Stimulated activated CD8-positive, alpha-beta memory T cell treated with anti-CD3 and anti-CD28 coated beads, Interleukin-7, amount 100 ng/mL, for 4 hours (primary cell): ENCODE data around the gene SLAMF8.

Experiments used
- DNase-seq, 2 donors: peaks; one replicate each; pipeline ENCODE4 v3.0.0-alpha.2; 2020; ENCODE audit warnings: low read depth in 2 of 2

Gene SLAMF8

GRCh38 chr1:159826441-159827101, at the start of gene SLAMF8:
Gene SLAMF8, plus strand, starts transcription at chr1:159826873. Its CDS starts 26 bp downstream, at chr1:159826899.
- peak; percentile 61 for DNase-seq

GRCh38 chr1:159778266-159778665, 48.4 kb upstream of the SLAMF8 start:
- no peak for DNase-seq

GRCh38 chr1:159779403-159779851, 47.2 kb upstream of the SLAMF8 start:
- DNase-seq = no peak

- DNase-seq = peak; percentile 91 to 95
These were observed 45.8 kb upstream of the SLAMF8 start, which contains the start of gene DUSP23 for GRCh38 chr1:159780583-159781582. Gene DUSP23, plus strand, starts transcription at chr1:159780962. Its CDS starts 139 bp downstream, at chr1:159781101.

GRCh38 chr1:159781992-159782391, 44.7 kb upstream of the SLAMF8 start:
- no peak for DNase-seq

DNA sequence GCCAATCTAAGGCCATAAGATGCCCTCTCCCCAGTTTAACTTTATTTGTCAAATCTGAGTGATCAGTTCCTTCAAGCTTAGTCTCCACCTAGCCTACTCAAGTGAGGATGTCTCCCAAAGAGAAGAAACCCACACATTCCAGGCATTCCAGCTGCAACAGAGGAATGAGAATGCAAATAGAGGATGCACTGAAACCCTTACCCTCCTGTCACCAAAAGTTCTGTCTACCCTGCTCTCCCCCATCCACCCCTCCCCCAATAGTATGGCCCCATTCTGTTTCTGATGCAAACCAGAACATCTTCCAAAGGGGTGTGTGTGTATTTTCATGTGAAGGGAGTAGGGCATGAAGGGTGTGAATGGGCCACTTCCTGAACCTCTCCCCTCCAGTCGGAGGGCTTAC, 42.9 kb upstream of the SLAMF8 start:
- no peak for DNase-seq

DNA sequence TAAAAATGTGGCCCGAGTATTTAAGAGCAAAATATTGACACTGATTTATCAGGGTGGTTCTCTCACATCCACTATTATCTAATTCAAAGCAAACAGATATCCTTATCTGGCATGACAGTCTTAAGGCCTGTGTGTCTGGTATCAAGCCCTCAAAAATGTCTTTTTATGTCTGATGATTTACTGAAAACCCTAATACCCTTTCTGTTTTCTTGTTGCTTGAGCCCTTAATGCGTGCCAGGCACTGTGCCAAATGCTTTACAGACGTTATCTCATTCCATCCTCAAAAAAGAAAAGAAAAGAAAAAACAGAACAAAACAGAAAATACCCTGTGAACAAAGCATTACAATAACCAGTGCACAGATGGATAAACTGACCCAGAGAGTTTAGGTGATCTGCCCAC, 40.2 kb upstream of the SLAMF8 start:
- no peak for DNase-seq

GRCh38 chr1:159786966-159787365, 39.7 kb upstream of the SLAMF8 start:
- DNase-seq = no peak

DNA sequence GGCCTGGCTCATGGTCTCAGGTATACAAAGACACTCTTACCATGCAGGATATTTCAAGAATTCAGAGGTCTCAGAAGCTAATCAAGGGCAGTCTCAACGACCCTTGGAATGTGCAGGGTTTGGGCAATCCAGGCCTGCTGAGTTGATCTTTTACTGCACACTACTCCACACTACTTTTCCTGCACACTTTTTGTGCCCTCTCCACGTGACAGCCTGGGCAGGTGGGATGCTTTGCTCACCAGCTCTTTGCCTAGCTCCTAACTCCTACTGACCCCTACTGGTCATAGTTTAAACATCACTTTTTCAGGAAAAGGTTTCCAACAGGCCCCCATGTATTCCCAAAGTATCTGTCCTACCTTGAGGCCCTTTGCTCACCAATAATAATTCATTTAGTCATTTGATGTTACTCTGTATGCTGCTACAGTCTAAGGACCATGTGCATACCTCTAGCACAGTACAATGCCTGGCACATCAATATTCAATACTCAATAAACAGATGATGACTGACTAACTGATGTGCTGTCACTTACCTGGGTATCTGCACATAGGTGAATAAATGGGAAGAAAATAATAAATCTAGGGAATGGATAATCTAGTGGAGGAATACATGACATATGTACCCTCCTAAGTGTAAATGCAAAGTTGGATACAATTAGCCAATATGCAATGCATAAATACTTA, 36.3 kb upstream of the SLAMF8 start:
- DNase-seq = no peak

DNA sequence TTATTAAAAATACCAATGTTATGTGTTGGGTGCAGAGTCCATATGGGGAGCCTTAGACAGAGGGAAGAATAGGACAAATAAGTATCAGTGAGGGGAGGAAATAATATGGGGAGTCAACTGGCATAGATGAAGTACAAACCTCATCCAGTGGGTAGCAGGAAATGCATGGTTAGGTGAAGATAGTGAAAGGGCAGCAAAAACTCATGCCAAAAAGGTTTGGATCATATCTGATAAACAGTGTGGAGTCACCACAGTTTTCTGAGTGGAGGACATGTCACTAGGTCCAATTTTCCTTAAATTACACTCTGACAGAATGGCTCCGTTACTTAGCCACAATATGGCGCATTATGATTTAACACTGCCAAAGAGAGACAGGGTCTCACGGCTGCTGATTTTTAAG, 35.6 kb upstream of the SLAMF8 start:
- DNase-seq = no peak

DNA sequence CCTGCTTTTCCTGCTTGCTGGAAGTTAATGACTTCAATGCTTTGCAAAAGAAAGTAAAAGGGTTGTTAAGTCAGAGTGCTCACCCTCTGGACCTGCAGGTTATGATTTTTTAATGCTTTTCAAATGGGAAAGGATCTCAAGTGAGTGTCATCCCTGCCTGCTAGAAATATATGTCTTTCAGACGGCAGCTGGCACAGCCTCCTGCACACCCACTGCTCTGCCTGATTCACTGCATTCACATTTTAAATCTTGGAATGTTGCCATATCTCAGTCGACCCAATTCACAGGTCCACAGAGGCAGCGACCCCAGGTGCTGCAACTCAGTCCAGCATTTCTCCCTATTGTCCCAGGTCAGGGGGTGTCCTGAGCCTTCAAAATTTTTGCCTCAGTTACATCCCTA, 35.2 kb upstream of the SLAMF8 start:
- DNase-seq = no peak

GRCh38 chr1:159795534-159795933, 31.1 kb upstream of the SLAMF8 start:
- DNase-seq = no peak

DNA sequence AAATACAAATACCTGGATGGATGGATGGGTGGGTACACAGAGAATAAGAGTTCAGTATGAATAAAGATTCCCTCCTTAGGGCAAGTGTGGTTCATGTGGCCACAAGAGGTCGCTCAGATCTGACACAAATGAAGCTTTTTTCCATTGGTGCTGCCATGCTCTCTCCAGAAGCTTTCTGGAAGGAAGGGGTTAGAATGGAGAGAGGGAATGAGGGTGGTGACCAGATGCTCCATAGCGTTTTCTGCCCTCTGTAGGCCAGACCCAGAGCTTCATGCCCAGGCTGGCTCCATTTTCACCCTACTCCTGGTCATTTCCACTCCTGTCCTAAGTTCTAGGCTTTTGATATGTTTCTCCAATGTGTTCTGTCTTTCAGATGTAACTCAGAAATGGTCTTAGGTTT, 27.8 kb upstream of the SLAMF8 start:
- DNase-seq = no peak

DNA sequence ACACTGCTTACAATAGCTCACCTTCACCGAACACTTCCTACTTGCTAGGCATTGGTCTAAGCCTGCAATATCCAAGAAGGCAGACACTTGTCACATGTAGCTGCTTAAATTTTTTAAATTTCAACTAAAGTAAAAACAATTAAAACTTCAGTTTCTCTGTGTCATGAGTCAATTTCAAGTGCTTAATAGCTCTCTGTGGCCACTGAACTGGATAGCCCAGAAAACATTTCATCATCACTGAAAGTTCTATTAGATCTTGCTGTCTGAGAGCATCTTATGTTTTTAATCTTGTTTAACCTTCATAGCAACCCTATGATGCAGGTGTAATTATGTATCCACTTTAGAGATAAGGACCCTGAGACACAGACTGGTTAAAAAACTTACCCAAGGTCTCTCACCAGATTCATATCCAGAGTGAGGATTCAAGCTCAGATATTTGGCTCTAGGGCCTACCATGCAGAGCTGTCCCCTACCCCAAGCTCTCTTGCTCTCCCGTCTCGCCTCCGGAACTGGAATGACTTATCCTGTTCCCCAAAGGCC, 27.2 kb upstream of the SLAMF8 start:
- no peak for DNase-seq

DNA sequence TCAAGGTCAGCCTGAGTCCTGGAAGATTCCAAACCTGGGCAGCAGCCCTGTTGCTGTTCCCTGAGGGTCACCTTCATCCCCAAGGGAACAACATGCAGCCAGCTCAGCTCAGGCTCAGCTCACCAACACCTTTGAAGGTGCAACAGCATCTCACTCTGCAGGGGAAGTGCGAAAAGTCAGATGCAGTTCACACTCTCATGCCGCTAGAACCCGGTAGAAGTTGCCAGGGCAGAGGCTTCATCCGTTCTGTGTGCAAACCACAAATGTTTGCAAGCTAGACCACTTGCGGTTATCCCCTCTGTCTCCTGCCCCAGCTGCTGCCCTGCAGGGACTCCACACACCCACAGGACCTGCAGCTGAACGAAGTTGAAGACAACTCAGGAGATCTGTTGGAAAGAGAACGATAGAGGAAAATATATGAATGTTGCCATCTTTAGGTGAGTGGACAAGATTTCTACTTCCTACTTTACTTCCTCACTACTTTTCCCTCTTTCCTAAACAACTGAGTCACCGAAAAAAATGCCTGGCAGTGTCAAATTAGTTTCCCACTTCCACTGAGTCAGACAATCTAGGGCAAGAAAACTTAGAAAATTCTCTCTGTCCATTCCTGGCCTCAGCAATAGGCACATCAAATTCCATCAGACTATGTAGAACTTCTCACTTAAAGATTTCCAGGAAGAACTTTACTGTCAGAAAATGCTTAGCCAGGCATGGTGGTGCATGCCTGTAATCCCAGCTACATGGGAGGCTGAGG, 26.3 kb upstream of the SLAMF8 start:
- DNase-seq = peak; percentile 30 to 41

DNA sequence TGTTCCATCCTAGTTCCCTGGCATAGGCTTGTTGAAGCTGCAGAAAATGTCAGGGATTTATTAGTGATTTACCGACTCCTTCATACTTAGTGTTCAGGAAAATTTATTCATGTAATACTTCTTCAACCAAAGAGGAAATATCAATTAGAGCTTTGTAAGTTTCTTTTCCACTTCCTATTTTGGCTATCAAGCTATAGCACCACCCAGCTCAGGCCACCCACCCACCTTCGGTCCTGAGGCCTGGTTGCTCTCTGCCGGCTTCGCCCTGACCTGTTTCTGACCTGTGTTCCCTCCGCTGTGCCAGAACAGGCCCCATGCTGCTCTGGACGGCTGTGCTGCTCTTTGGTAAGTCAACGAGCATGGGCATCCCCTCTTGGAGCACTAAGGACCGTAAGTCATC, 24.6 kb upstream of the SLAMF8 start, which contains the start of gene FCRL6:
Gene FCRL6, plus strand, starts transcription at position 250 of the 400 bp plus-strand sequence. Its CDS starts 65 bp downstream, at position 315.
- DNase-seq = no peak

DNA sequence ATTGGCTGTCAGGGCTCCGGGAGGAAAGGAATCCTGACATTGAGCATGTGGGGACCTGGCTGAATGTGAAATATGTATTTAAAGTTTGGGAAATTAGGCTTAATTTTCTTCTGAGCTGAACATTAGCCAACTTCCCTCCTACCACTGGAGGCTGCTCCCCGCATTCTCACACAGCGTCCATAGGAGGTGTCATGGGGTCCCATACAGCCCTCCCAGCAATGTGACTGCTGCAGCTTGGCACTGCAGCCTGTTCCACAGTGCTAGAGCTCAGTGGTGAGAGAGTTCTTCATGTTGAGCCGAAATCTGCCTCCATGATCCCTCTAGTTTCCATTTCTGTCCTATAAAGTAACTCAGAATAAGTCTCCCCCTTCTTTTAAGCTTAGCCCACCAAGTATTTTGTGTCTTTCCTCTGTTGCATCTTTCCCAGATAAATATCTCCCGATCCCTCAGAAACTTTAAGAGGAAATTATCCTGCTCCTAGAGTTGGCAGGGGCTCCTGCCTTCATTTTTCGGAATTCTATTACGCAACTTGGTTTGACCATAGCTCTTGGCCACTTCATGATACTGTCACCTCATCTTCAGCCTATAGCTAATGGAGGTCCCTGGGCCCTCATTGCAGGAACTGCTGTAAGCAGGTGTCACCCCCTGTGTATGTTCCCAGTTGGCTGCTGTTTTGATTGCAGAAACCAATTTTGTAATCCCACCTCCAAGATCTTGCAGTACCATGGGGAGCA, 22.6 kb upstream of the SLAMF8 start:
- DNase-seq = no peak

GRCh38 chr1:159804924-159805323, 21.7 kb upstream of the SLAMF8 start:
- DNase-seq = no peak

DNA sequence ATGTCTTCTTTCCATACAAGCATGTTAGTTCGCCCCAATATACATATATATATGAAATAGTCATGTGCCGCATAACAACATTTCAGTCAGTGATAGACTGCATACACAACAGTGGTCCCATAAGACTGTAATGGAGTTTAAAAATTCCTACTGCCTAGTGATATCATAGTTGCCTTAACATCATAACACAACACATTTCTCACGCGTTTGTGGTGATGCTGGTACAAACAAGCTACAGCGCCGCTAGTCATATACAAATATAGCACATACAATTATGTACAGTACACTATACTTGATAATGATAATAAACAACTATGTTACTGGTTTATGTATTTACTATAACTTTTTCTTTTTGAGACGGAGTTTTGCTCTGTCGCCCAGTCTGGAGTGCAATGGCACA, 10.7 kb upstream of the SLAMF8 start:
- DNase-seq = no peak
